ENCODE measurements around the gene ASB16. TPM values are rescaled to one million over a fixed set of nuclear protein-coding genes. Genes with fewer than 3 reads are reported as not detected.

ASB16 gene
- not detected for total RNA-seq

- no peak for TF ChIP-seq CTCF (IDR thresholded peaks at IDR 0.05; ENCODE audit: low read depth)
These were observed at the start of gene ASB16 for GRCh38 chr17:44170499-44171201. Gene ASB16 (plus strand): TSS chr17:44170704. CDS start chr17:44170790, 86 bp downstream.

GRCh38 chr17:44120851-44121605, 49.5 kb upstream of the ASB16 start:
- no peak for TF ChIP-seq CTCF (IDR thresholded peaks at IDR 0.05; ENCODE audit: low read depth)

GRCh38 chr17:44121997-44122815, 48.3 kb upstream of the ASB16 start:
- TF ChIP-seq CTCF (IDR thresholded peaks at IDR 0.05; ENCODE audit: low read depth) = no peak

- TF ChIP-seq CTCF (IDR thresholded peaks at IDR 0.05; ENCODE audit: low read depth) = no peak
These were observed 47.6 kb upstream of the ASB16 start for GRCh38 chr17:44122816-44123355.

GRCh38 chr17:44123356-44124117, 47.0 kb upstream of the ASB16 start, which contains the start of gene HDAC5:
Gene HDAC5 (minus strand): TSS chr17:44123641. CDS start chr17:44117515, 6,126 bp downstream.
- TF ChIP-seq CTCF (IDR thresholded peaks at IDR 0.05; ENCODE audit: low read depth) = no peak

- no peak for TF ChIP-seq CTCF (IDR thresholded peaks at IDR 0.05; ENCODE audit: low read depth)
These were observed 46.4 kb upstream of the ASB16 start for GRCh38 chr17:44124118-44124438.
